T-cell (primary cell): ENCODE data around the gene BLVRB. TPM values are rescaled to one million over a fixed set of nuclear protein-coding genes. Genes with fewer than 3 reads are reported as not detected.

Experiments used
- ATAC-seq, 4 experiments: fragments of 200-7000 bp in 3 of 4; fragments of 150-1000 bp in 1 of 4; cut with Tn5 transposase; replicated peaks in 1 of 4; 1 replicate in 3 of 4; 2 replicates in 1 of 4; pipeline ENCODE4 v1.10.0; 2021; ENCODE audit warnings: moderate library complexity in 3 of 4, mild to moderate bottlenecking in 2 of 4, moderate number of reproducible peaks in 1 of 4
- CTCF ChIA-PET, 2 donors: fragments of 300-600 bp; sonication (Branson Sonifier 250); formaldehyde crosslinking; loops; one replicate each; lab custom pipeline; 2022; ENCODE audit warnings: antibody characterized with exemption in 2 of 2; lab: Charles Lee
- POLR2A ChIA-PET, 2 donors: fragments of 300-600 bp; sonication (Branson Sonifier 250); formaldehyde crosslinking; loops; one replicate each; lab custom pipeline; 2022; ENCODE audit warnings: antibody characterized with exemption in 2 of 2; lab: Charles Lee
- DNase-seq, 35 experiments: peaks; one replicate each; pipeline versions ENCODE4 v3.0.0 to v3.0.0-alpha.2; 2013 to 2023
- H3K27ac ChIP-seq: one replicate; pipeline ENCODE4 v1.5.1; 2013; ENCODE audit warnings: low read length
- H3K27me3 ChIP-seq, 2 experiments: replicated peaks in 1 of 2; 1 replicate in 1 of 2; 2 replicates in 1 of 2; pipeline versions ENCODE4 v1.6.1 to v1.7.0; 2013; ENCODE audit warnings: low read length in 1 of 2, mixed read lengths in 1 of 2; ENCODE audit not compliant: control insufficient read depth in 2 of 2, insufficient read depth in 2 of 2; ENCODE audit errors: extremely low read depth in 1 of 2
- H3K36me3 ChIP-seq, 2 donors: 1 replicate in 1 of 2; 2 replicates in 1 of 2; pipeline versions ENCODE4 v1.6.1 to v1.7.0; 2013; ENCODE audit warnings: low read length in 1 of 2; ENCODE audit not compliant: control insufficient read depth in 2 of 2, insufficient read depth in 1 of 2; ENCODE audit errors: extremely low read depth in 1 of 2
- H3K4me1 ChIP-seq, 2 experiments: 1 replicate in 1 of 2; 2 replicates in 1 of 2; pipeline versions ENCODE4 v1.6.1 to v1.7.0; 2013; ENCODE audit warnings: low read length in 2 of 2, mixed read lengths in 1 of 2; ENCODE audit not compliant: insufficient read depth in 2 of 2, control insufficient read depth in 1 of 2; ENCODE audit errors: extremely low read depth in 1 of 2
- H3K4me3 ChIP-seq, 2 donors: 1 replicate in 1 of 2; 2 replicates in 1 of 2; pipeline versions ENCODE4 v1.5.1 to v1.7.0; 2013; ENCODE audit warnings: mild to moderate bottlenecking in 2 of 2, low read length in 1 of 2, moderate library complexity in 1 of 2; ENCODE audit not compliant: control insufficient read depth in 1 of 2; ENCODE audit errors: extremely low read depth in 1 of 2
- H3K9me3 ChIP-seq: 2 replicates; pipeline ENCODE4 v1.7.0; 2013
- H3K27ac Mint-ChIP-seq, 2 donors: one replicate each; pipeline ENCODE4 v1.8.0; 2020 to 2021; ENCODE audit warnings: mild to moderate bottlenecking in 2 of 2, mixed read lengths in 2 of 2
- H3K27me3 Mint-ChIP-seq, 2 donors: one replicate each; pipeline ENCODE4 v1.8.0; 2021 to 2022; ENCODE audit warnings: mixed read lengths in 2 of 2
- H3K36me3 Mint-ChIP-seq: one replicate; pipeline ENCODE4 v1.8.0; 2021; ENCODE audit warnings: mixed read lengths
- H3K4me1 Mint-ChIP-seq, 3 donors: one replicate each; pipeline ENCODE4 v1.8.0; 2020 to 2022; ENCODE audit warnings: mixed read lengths in 3 of 3, mild to moderate bottlenecking in 1 of 3
- H3K4me3 Mint-ChIP-seq, 3 donors: one replicate each; pipeline ENCODE4 v1.8.0; 2020 to 2022; ENCODE audit warnings: mild to moderate bottlenecking in 3 of 3, mixed read lengths in 3 of 3, moderate library complexity in 3 of 3
- H3K9me3 Mint-ChIP-seq, 3 donors: one replicate each; pipeline ENCODE4 v1.8.0; 2020 to 2022; ENCODE audit warnings: mixed read lengths in 3 of 3
- WGBS: methylation state at CpG from one replicate; pipeline ENCODE4 v1.1.5; 2013; ENCODE audit warnings: missing lambda C conversion rate; ENCODE audit not compliant: insufficient coverage; 5-methylcytosine and 5-hydroxymethylcytosine counted together
- total RNA-seq, 35 experiments: library from RNA in 6 of 35; stranded (reverse) in 6 of 35; fragments of 120-200 nt in 1 of 35; gene quantifications; one replicate each; pipeline versions ENCODE4 v1.2.1 to v1.2.4 and lab custom pipeline; 2013 to 2026

Gene BLVRB
- total RNA-seq, 5 donors from 2014 or later (not counting 1 experiment from before 2014, with no cell fraction given), result 6.8 to 20.3 (median 16.4) TPM

GRCh38 chr19:40400559-40400958 is 65.0 kb downstream of the BLVRB start:
- peaks cover 4% of the 10 kb centered on the region for H3K36me3 Mint-ChIP-seq
- no peak overlapping the region for H3K27ac Mint-ChIP-seq
- WGBS, result 80% methylated on average over 1 of the region's 3 CpGs
- peaks cover 18 to 44% (median 18%) of the 10 kb centered on the region in 3 donors for H3K4me1 Mint-ChIP-seq
- no peak overlapping the region for H3K27ac ChIP-seq
- no peaks in the 10 kb centered on the region for H3K27me3 Mint-ChIP-seq
- H3K9me3 ChIP-seq, result no peaks in the 10 kb centered on the region
- no peak overlapping the region for H3K4me3 ChIP-seq
- H3K9me3 Mint-ChIP-seq, result no peaks in the 10 kb centered on the region
- CTCF ChIA-PET, result no interaction called here
- no peak for DNase-seq
- H3K4me3 Mint-ChIP-seq, result no peak overlapping the region
- no peak for ATAC-seq
- POLR2A ChIA-PET, result no interaction called here
- H3K27me3 ChIP-seq, result peaks cover 0 to 8% of the 10 kb centered on the region in 2 experiments
- peaks cover 0 to 27% of the 10 kb centered on the region in 2 experiments for H3K4me1 ChIP-seq
- H3K36me3 ChIP-seq, result no peaks in the 10 kb centered on the region

- Mint-ChIP-seq H3K4me1 (peaks cover 13 to 28% (median 14%) of the 10 kb centered on the region in 3 donors), H3K4me3 (peak overlapping the region in 2 of 3 donors; percentile 9 to 63)
These were observed 67.0 kb downstream of the BLVRB start for GRCh38 chr19:40398417-40399131.

More at GRCh38 chr19:40398417-40399131, 67.0 kb downstream of the BLVRB start:
- Histone ChIP-seq H3K27ac (no peak overlapping the region), H3K9me3 (no peaks in the 10 kb centered on the region), H3K4me3 (peak overlapping the region in 1 of 2 donors; percentile 25), H3K27me3 (peaks cover 0 to 11% of the 10 kb centered on the region in 2 experiments), H3K36me3 (no peaks in the 10 kb centered on the region), H3K4me1 (peaks cover 0 to 18% of the 10 kb centered on the region in 2 experiments)
- Mint-ChIP-seq H3K27me3 (no peaks in the 10 kb centered on the region), H3K9me3 (no peaks in the 10 kb centered on the region), H3K36me3 (peaks cover 4% of the 10 kb centered on the region), H3K27ac (no peak overlapping the region)
- peak; percentile 25 to 82 (median 62) for DNase-seq
- POLR2A ChIA-PET, result no interaction called here
- 48% methylated on average over 45 of the region's 49 CpGs for WGBS
- ATAC-seq, result peak; percentile 66 to 84 (median 78)
- CTCF ChIA-PET, result no interaction called here

Other genes with a start within 250 kb of the BLVRB start
- not detected for gene TTC9B, start 247.4 kb downstream of the BLVRB start, total RNA-seq
- 1 to 10 TPM in 4 of 5 donors, under 1 TPM in 1; 0.82 to 2.3 (median 1.2) TPM for gene CCNP, start 239.1 kb downstream of the BLVRB start, total RNA-seq
- 100 to 1,000 TPM; 169 to 218 (median 172) TPM for gene AKT2, start 180.4 kb downstream of the BLVRB start, total RNA-seq
- 10 to 100 TPM; 12.4 to 14.8 (median 14.5) TPM for gene C19orf47, start 117.3 kb downstream of the BLVRB start, total RNA-seq
- 100 to 1,000 TPM in 3 of 5 donors, 10 to 100 TPM in 2; 71.0 to 120 (median 118) TPM for gene PLD3, start 117.0 kb downstream of the BLVRB start, total RNA-seq
- under 1 TPM in 4 of 5 donors, not detected in 1; 0.16 to 0.20 (median 0.18) TPM for gene HIPK4, start 75.6 kb downstream of the BLVRB start, total RNA-seq
- gene PRX, start 52.4 kb downstream of the BLVRB start, total RNA-seq, result 1 to 10 TPM; 2.0 to 4.4 (median 2.8) TPM
- gene SERTAD1, start 39.8 kb downstream of the BLVRB start, total RNA-seq, result 10 to 100 TPM; 10.9 to 25.4 (median 13.3) TPM
- gene SERTAD3, start 21.4 kb downstream of the BLVRB start, total RNA-seq, result 10 to 100 TPM; 17.4 to 26.7 (median 24.7) TPM
- 1 to 10 TPM in 1 of 5 donors, under 1 TPM in 4; 0.37 to 1.2 (median 0.66) TPM for gene SPTBN4, start 1.3 kb upstream of the BLVRB start, total RNA-seq
- 100 to 1,000 TPM; 117 to 153 (median 142) TPM for gene SHKBP1, start 111.1 kb upstream of the BLVRB start, total RNA-seq
- gene LTBP4, start 135.6 kb upstream of the BLVRB start, total RNA-seq, result 100 to 1,000 TPM in 4 of 5 donors, 10 to 100 TPM in 1; 90.9 to 215 (median 160) TPM
- 10 to 100 TPM in 3 of 5 donors, 1 to 10 TPM in 2; 7.1 to 19.0 (median 13.1) TPM for gene NUMBL, start 224.9 kb upstream of the BLVRB start, total RNA-seq